GM08714 (cell line): ENCODE results near the gene ZBTB47.

Experiments used
- H3K4me3 ChIP-seq: fragments of 200-500 bp; sonication (Bioruptor generic); 2 replicates; pipeline ENCODE4 v1.5.1; 2014; ENCODE audit warnings: mild to moderate bottlenecking, low read length, inconsistent platforms
- ZNF274 ChIP-seq: IDR thresholded peaks from 2 replicates; pipeline ENCODE4 v1.6.1; 2012; ENCODE audit warnings: mild to moderate bottlenecking, low read depth, low read length

Gene ZBTB47

DNA sequence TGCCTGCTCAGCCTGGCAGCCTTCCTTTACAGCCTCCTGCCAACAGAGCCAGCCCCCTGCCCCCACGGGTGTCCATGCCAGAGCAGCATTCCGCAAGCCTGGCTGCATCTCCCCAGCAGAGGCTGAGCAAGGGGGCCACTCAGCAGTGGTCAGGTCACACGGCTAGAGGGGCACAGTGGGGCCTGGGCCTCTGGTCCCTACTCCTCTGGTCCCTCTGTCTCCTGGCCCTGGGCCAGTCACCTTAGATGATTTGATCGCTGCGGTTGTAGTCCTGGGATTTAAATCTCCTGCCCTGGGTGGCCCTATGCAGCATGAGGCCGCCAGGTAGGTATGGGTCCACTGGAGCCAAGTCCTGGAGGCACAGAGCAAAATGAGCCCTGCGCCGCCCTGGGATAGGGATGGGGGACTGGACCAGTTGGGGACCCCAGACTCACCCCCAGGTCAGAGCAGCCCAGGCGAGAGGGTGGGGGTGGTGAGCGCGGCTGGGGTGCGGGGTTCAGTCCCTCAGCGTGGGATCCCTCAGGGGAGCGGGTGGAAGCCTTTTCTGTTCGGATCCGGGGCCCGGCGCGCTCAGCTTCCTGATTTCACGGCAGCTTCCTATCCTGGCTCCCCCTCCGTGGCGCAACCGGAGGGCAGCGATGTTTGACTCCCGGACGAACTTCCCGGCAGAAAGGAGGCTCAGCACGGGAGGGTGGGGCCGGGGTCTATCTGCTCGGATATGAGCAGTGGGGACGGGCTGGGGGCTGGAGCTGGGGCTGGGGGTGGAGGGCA is at the start of gene ZBTB47:
Gene ZBTB47 (plus strand): TSS at position 138 of the 771 bp plus-strand sequence. CDS start 4,659 bp downstream, outside the sequence.
- peak within 1 kb of the TSS; percentile 54; the same call in 1 of the 2 replicates for H3K4me3 ChIP-seq
- no peak for TF ChIP-seq ZNF274

DNA sequence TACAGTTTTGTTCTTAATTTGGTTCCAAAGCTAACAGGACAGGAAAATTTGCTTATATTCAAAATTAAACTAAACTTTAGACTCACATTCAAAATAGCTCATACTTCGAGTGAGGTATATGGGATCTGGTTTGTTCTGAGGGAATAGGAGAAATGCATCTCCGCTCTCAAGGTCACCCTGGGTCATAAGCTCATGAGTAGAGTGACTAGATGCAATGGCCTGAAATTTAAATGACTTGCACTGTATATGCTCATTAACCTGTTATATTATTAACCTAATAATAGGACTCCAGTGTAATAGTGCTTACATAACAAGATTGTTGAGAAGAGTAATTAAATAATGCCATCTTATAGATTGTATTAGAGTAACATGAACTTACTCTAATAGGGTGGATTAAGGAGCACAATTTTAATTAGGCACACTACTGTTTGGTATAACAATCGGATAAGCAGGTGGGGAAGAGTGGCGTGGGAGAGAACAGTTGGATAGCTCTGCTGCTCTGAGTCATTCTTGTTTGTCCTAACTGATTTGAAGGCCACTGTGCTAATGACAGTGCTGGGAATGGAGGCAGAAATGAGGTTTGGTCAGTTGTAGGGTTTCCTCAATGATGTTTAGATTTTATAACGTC is 47.8 kb upstream of the ZBTB47 start:
- TF ChIP-seq ZNF274: no peak
- no peak overlapping the region for H3K4me3 ChIP-seq

DNA sequence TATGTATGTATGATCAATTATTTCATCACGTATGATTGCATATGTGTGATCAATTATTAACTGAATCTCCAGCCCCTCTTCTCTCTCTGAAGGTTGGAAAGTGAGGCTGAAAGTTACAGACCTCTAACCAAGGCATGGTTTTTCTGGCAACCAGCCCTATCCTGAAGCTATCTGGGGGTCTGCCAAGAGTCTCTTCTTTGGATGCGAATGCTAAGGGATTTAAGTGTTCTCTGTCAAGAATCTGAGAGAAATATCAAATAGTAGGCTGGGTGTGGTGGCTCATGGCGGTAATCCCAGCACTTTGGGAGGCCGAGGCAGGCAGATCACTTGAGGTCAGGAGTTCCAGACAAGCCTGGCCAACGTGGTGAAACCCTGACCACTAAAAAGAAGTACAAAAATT is 44.9 kb upstream of the ZBTB47 start:
- no peak for TF ChIP-seq ZNF274
- no peak overlapping the region for H3K4me3 ChIP-seq

DNA sequence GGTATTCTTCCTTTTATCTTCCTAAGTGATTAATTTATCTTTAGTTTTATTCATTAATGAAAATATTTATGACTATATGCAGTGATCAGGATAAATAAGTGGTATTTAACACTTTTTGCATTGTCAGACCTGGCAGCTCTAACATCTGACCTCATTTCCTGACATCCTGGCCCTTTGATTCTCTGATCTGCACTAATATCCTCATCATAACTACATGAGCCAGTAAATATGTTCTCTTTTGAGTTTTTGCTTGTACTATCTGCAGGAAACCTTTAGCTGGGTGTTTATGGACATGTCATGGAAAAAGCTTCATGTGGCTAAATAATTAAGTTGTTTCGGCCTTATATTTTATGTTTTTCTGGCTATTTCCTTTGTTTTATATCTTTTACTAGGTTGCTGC is 42.5 kb upstream of the ZBTB47 start:
- H3K4me3 ChIP-seq: no peak overlapping the region
- TF ChIP-seq ZNF274: no peak

DNA sequence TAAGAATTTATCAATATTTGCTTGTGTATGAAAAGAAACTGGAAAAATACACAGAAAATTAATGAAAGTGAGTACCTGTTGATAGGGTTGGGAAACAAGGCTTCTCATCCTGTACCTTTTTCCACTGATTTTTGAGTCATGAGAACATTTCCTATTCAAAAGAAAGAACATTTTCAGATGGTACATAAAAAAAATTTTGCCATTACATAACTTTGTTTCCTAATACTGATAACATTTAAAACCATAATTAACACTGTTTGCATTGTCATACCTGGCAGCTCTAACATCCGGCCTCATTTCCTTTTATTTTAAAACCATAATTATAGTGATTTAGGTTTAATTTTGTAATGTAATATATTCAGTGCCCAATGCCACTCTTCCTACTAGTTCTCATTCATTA is 41.3 kb upstream of the ZBTB47 start:
- TF ChIP-seq ZNF274: no peak

DNA sequence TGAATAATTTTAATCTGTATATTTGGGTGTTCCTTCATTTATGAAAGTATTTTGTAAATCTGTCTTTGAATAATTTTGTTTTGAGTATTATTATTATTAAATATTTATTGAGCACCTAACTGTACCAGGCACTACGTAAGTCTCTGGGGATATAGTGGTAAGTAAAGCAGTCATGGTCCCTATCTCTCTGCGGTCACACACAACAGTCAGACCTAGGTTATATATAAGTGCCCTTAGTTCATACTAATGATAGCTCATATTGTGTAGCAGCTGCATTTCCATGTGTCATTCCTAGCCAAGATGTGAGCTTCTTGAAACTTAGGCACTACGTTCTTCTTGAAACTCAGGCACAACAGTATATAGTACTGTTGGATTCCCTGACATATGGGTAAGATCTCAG is 40.6 kb upstream of the ZBTB47 start:
- no peak overlapping the region for H3K4me3 ChIP-seq
- TF ChIP-seq ZNF274: no peak

More for the DNA sequence above, 41.3 kb upstream of the ZBTB47 start:
- no peak overlapping the region for H3K4me3 ChIP-seq

DNA sequence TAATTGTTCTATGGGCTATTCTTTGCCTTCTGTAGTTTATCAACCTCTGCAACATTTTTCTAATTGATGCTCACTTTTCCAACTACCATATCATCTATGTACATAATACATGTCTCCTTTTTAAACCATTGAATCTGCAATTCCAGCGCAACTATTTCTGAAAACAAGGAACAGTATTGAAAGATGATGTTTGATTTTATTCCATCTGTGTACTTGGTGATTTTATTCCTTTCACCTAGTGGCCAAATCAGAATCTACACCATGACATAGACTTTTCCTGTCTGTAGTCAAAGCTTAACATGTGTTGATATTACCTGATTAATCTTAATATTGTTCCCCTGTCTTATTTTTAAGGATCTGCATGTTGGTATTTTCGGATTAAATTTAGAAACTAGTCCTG is 40.0 kb upstream of the ZBTB47 start:
- TF ChIP-seq ZNF274: no peak
- no peak overlapping the region for H3K4me3 ChIP-seq

DNA sequence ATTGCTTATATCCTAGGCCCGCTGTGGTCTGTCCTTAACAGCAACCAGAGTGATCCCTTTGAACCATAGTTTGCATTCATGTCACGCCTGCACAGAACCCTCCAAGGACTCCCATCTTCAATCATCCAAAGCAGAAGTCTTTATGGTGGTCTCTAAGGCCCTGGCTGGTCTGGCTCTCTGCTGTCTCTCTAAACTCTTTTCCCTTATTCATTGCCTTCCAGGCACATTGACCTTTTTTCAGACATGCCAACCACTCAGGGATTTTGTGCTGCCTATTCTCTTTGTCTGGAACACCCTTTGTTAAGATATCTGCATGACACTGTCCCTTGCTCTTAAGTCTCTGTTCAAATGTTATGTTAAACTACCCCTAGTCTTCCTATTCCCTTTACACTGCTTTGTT is 21.9 kb upstream of the ZBTB47 start:
- no peak overlapping the region for H3K4me3 ChIP-seq
- TF ChIP-seq ZNF274: no peak

DNA sequence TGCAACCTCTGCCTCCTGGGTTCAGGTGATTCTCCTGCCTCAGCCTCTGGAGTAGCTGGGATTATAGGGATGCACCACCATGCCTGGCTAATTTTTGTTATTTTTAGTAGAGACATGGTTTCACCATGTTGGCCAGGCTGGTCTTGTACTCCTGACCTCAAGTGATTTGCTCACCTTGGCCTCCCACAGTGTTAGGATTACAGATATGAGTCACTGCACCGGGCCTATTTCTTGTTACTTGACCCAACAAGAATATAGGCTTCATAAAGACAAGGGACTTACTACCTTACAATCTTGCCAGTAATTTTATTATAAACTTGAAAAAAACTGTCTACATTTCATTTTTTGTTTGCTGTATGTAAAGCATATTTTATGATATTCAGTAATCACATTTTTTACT is 21.4 kb upstream of the ZBTB47 start:
- H3K4me3 ChIP-seq: no peak overlapping the region
- no peak for TF ChIP-seq ZNF274

DNA sequence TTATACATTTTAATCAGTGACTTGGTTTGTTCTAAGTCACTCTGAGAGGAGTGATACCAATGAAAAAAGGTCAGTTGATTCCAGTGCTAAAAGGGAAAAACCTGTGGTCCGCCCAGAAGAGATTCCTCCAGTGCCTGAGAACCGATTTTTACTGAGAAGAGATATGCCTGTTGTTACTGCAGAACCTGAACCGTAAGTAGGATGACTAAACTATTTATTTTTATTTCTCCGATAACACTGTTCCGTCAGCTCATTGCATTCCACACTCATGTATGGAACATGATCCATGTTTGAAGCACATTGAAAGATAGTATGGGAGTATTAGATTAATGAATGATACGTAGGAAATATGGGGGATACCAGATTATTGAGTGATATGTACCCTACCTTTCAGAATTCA is 20.0 kb upstream of the ZBTB47 start:
- no peak for TF ChIP-seq ZNF274
- H3K4me3 ChIP-seq: no peak overlapping the region

DNA sequence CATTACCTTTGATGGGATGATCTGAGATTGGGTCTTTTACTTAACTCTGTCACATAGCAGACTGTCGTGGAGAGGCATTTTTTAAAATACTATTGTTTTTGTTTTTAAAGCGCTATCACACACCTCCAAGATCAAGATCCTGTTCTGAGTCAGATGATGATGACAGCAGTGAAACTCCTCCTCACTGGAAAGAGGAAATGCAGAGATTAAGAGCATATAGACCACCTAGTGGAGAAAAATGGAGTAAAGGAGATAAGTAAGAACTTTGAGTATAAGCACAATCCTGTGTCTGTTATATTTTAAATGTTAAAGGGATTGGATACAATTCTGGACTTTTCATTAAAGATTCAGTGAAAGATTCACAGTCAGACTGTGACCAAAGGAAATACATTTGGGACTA is 18.4 kb upstream of the ZBTB47 start:
- TF ChIP-seq ZNF274: no peak
- H3K4me3 ChIP-seq: no peak overlapping the region

DNA sequence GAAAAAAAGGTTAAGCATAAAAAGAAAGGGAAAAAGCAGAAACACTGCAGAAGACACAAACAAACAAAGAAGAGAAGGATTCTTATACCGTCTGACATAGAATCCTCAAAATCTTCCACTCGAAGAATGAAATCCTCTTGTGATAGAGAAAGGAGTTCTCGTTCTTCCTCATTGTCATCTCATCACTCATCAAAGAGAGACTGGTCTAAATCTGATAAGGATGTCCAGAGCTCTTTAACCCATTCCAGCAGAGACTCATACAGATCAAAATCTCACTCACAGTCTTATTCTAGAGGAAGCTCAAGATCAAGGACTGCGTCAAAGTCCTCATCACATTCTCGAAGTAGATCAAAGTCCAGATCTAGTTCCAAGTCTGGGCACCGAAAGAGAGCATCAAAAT is 16.5 kb upstream of the ZBTB47 start:
- H3K4me3 ChIP-seq: no peak overlapping the region
- no peak for TF ChIP-seq ZNF274

DNA sequence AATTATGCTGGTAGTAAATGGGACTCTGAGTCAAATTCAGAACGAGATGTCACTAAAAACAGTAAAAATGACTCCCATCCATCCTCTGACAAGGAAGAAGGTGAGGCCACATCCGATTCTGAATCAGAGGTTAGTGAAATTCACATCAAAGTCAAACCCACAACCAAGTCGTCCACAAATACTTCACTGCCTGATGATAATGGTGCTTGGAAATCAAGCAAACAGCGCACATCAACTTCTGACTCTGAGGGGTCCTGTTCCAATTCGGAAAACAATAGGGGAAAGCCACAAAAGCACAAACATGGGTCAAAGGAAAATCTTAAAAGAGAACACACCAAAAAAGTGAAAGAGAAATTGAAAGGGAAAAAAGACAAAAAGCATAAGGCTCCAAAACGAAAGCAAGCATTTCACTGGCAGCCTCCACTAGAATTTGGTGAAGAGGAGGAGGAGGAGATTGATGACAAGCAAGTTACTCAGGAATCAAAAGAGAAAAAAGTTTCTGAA is 15.1 kb upstream of the ZBTB47 start:
- H3K4me3 ChIP-seq: no peak overlapping the region
- TF ChIP-seq ZNF274: no peak

DNA sequence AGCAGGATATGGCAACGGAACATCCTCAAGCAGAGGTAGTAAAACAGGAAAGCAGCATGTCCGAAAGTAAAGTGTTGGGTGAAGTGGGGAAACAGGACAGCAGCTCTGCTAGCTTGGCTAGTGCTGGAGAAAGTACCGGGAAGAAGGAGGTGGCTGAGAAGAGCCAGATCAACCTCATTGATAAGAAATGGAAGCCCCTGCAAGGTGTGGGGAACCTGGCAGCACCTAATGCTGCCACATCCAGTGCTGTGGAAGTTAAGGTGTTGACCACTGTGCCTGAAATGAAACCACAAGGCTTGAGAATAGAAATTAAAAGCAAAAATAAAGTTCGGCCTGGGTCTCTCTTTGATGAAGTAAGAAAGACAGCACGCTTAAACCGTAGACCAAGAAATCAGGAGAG is 14.3 kb upstream of the ZBTB47 start:
- TF ChIP-seq ZNF274: no peak

DNA sequence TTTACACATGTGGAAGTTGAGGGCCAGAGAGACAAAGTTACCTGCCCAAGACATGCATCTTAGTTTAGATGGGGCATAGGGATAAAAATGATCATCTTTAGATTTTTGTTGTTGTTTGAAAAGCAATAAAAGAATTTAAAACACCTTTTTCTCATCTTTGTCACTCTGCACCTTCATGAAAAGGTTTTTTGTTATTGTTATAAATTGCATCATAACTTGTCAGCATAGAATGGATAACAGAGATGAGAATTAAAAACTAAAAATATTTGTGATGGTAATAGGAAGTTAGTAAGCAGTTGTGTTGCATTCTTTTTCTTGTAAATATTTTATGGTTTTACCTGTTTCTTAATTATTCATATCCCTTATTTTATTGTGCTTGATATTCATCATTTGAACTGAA is 13.4 kb upstream of the ZBTB47 start:
- no peak overlapping the region for H3K4me3 ChIP-seq
- TF ChIP-seq ZNF274: no peak

More for the DNA sequence above, 14.3 kb upstream of the ZBTB47 start:
- H3K4me3 ChIP-seq: no peak overlapping the region
